Measurements from ENCODE around the gene CASR.

DNA sequence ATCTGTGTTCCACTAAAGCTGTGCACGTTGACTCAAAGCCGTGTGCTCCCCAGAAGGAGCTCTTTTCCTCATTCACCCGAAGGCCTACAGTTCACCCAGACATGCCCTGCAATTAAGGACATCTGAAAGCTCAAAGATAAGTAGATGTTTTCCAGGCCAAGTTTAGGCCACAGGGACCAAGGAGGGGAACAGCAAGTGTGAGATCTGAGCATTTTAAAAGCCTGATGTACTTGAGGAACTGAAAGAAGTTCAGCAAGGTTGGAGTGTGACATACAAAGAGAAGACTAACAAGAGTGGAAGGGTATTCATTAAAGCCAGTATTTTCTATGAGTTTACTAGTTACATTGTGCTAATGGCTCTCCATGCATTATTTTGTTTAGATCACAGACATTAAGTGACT lies 68.0 kb downstream of the CASR start:
- TF ChIP-seq, protein P1, sequence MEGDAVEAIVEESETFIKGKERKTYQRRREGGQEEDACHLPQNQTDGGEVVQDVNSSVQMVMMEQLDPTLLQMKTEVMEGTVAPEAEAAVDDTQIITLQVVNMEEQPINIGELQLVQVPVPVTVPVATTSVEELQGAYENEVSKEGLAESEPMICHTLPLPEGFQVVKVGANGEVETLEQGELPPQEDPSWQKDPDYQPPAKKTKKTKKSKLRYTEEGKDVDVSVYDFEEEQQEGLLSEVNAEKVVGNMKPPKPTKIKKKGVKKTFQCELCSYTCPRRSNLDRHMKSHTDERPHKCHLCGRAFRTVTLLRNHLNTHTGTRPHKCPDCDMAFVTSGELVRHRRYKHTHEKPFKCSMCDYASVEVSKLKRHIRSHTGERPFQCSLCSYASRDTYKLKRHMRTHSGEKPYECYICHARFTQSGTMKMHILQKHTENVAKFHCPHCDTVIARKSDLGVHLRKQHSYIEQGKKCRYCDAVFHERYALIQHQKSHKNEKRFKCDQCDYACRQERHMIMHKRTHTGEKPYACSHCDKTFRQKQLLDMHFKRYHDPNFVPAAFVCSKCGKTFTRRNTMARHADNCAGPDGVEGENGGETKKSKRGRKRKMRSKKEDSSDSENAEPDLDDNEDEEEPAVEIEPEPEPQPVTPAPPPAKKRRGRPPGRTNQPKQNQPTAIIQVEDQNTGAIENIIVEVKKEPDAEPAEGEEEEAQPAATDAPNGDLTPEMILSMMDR (IDR thresholded peaks at IDR 0.05) = no peak
- TF ChIP-seq EP300 (IDR thresholded peaks at IDR 0.05) (no peak), POLR2A (IDR thresholded peaks at IDR 0.05) (no peak)

Data from ovary (tissue), 3 donors.